ENCODE measurements around the gene PSAPL1. TPM values are rescaled to one million over a fixed set of nuclear protein-coding genes. Genes with fewer than 3 reads are reported as not detected.

PSAPL1 gene
- polyA plus RNA-seq, 2 donors, result 0.04 to 0.39 TPM

DNA sequence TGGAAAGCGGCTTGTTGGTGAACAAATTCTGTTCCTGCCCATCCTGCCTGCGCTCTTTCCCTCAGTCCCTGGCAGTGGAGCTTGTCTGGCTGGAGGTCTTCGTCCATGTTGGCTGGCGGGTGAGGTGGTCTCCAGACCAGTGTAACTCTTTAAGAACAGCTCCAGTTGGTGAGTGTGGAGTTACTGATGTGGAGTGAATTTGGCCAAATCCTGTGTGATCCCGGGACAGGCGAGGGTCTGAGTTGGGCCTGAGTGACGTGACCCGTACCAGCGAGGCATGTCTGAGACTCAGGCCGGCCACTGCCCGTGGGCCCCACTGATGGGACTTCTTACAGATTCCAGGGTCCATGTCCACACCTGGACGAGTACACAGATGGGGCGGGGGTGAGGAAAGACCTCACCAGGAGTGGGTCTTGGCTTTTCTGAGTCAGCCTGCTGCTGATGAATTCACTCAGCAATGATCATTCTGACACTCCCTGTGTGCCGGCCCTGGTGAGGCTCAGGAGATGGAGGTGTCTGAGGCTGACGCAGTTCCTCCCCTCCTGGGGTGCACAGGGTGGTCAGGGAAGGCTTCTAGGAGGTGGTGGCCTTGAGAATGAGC lies 45.5 kb downstream of the PSAPL1 start:
- no peaks in the 10 kb centered on the region for H3K36me3 ChIP-seq (ENCODE audit: control insufficient read depth in 2 of 2, insufficient read depth in 2 of 2, low read length in 1 of 2)
- no peaks in the 10 kb centered on the region for H3K27me3 ChIP-seq (ENCODE audit: control insufficient read depth in 1 of 2, insufficient read depth in 2 of 2, low read length in 2 of 2)
- no peaks in the 10 kb centered on the region for H3K4me1 ChIP-seq (ENCODE audit: control insufficient read depth in 2 of 2, insufficient read depth in 2 of 2, low read length in 1 of 2)
- no peak overlapping the region for H3K27ac ChIP-seq (ENCODE audit: low read depth in 2 of 2, low read length in 1 of 2)
- no peaks in the 10 kb centered on the region for H3K9me3 ChIP-seq (ENCODE audit: control insufficient read depth in 2 of 2, insufficient read depth in 1 of 2, low read depth in 1 of 2, low read length in 1 of 2)
- no peak overlapping the region for H3K4me3 ChIP-seq (ENCODE audit: low read depth in 1 of 2, low read length in 2 of 2)
- 91 to 92% methylated on average over 15 of the region's 15 CpGs for WGBS, 2 donors

- Histone ChIP-seq H3K27ac (ENCODE audit: low read depth in 2 of 2, low read length in 1 of 2) (no peak overlapping the region), H3K4me1 (ENCODE audit: control insufficient read depth in 2 of 2, insufficient read depth in 2 of 2, low read length in 1 of 2) (no peaks in the 10 kb centered on the region), H3K4me3 (ENCODE audit: low read depth in 1 of 2, low read length in 2 of 2) (no peak overlapping the region), H3K36me3 (ENCODE audit: control insufficient read depth in 2 of 2, insufficient read depth in 2 of 2, low read length in 1 of 2) (no peaks in the 10 kb centered on the region), H3K9me3 (ENCODE audit: control insufficient read depth in 2 of 2, insufficient read depth in 1 of 2, low read depth in 1 of 2, low read length in 1 of 2) (no peaks in the 10 kb centered on the region), H3K27me3 (ENCODE audit: control insufficient read depth in 1 of 2, insufficient read depth in 2 of 2, low read length in 2 of 2) (no peaks in the 10 kb centered on the region)
- 89 to 91% methylated on average over 13 of the region's 13 CpGs for WGBS, 2 donors
Measured at GRCh38 chr4:7388627-7389026, 46.1 kb downstream of the PSAPL1 start.

DNA sequence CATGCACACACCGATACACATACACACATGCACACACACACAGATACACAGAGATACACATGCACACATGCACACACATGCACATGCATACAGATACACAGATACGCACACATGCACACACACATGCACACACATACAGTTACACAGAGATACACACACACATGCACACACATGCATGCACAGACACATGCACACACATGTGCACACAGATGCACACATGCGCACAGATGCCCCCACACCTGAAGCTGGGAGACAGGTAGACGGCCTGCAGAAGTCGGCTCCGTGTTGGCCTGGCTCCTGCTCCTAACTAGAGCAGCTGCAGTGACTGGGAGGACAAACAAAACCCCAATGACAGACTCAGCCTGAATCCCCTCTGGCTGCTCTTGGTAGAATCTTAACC lies 46.8 kb downstream of the PSAPL1 start:
- no peaks in the 10 kb centered on the region for H3K27me3 ChIP-seq (ENCODE audit: control insufficient read depth in 1 of 2, insufficient read depth in 2 of 2, low read length in 2 of 2)
- H3K4me3 ChIP-seq (ENCODE audit: low read depth in 1 of 2, low read length in 2 of 2), result no peak overlapping the region
- H3K9me3 ChIP-seq (ENCODE audit: control insufficient read depth in 2 of 2, insufficient read depth in 1 of 2, low read depth in 1 of 2, low read length in 1 of 2), result no peaks in the 10 kb centered on the region
- 91 to 93% methylated on average over 6 of the region's 6 CpGs for WGBS, 2 donors
- no peak overlapping the region for H3K27ac ChIP-seq (ENCODE audit: low read depth in 2 of 2, low read length in 1 of 2)
- H3K36me3 ChIP-seq (ENCODE audit: control insufficient read depth in 2 of 2, insufficient read depth in 2 of 2, low read length in 1 of 2), result no peaks in the 10 kb centered on the region
- no peaks in the 10 kb centered on the region for H3K4me1 ChIP-seq (ENCODE audit: control insufficient read depth in 2 of 2, insufficient read depth in 2 of 2, low read length in 1 of 2)

DNA sequence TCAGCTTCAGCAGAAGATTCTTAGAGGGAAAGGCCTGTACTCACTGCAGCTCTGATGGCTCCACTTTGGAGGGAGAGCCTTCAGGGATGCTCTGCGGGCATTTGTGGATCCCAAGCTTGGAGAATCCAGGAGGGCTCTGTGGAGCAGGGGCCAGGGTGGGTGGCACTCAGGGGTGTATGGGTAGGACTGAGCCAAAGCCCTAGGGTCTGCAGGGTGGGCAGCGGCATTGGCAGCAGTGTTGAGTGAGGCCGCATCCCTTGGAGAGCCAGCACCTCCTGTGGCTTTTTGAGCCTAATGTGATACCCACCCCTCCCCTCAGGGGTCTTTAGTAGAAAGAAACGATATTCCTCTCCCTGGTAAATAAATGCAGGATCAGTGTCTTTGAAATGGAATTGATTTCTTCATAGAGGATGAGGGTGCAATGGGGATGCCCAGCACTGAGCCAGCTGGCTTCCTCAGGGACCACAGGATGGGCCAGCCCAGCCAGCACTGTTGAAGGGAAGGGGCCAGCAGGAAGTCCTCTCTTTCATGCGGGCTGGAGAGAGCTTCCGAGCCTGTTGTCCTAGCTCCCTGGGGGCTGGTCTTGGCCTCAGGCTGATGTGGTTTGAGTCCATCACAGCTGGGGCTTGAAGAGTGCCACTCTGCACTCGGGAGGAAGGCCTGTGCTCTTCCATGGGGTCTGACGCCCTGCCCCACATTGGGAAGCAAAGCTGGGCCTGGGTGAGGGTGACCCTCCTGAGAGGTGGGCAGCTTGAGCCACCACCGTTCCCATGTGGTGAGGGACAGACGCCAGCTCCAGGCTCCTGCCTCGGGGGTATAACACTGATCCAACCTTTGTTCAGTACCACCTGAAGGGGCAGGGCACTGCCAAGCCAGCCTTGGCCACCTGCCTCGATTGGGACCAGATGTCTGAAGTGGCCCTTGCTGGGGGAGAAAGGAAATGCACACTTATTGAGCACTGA lies 49.5 kb downstream of the PSAPL1 start:
- H3K27ac ChIP-seq (ENCODE audit: low read depth in 2 of 2, low read length in 1 of 2), result no peak overlapping the region
- WGBS, 2 donors, result 65 to 67% methylated on average over 12 of the region's 12 CpGs
- H3K4me3 ChIP-seq (ENCODE audit: low read depth in 1 of 2, low read length in 2 of 2), result no peak overlapping the region
- no peaks in the 10 kb centered on the region for H3K36me3 ChIP-seq (ENCODE audit: control insufficient read depth in 2 of 2, insufficient read depth in 2 of 2, low read length in 1 of 2)
- no peaks in the 10 kb centered on the region for H3K4me1 ChIP-seq (ENCODE audit: control insufficient read depth in 2 of 2, insufficient read depth in 2 of 2, low read length in 1 of 2)
- no peaks in the 10 kb centered on the region for H3K27me3 ChIP-seq (ENCODE audit: control insufficient read depth in 1 of 2, insufficient read depth in 2 of 2, low read length in 2 of 2)
- H3K9me3 ChIP-seq (ENCODE audit: control insufficient read depth in 2 of 2, insufficient read depth in 1 of 2, low read depth in 1 of 2, low read length in 1 of 2), result no peaks in the 10 kb centered on the region

DNA sequence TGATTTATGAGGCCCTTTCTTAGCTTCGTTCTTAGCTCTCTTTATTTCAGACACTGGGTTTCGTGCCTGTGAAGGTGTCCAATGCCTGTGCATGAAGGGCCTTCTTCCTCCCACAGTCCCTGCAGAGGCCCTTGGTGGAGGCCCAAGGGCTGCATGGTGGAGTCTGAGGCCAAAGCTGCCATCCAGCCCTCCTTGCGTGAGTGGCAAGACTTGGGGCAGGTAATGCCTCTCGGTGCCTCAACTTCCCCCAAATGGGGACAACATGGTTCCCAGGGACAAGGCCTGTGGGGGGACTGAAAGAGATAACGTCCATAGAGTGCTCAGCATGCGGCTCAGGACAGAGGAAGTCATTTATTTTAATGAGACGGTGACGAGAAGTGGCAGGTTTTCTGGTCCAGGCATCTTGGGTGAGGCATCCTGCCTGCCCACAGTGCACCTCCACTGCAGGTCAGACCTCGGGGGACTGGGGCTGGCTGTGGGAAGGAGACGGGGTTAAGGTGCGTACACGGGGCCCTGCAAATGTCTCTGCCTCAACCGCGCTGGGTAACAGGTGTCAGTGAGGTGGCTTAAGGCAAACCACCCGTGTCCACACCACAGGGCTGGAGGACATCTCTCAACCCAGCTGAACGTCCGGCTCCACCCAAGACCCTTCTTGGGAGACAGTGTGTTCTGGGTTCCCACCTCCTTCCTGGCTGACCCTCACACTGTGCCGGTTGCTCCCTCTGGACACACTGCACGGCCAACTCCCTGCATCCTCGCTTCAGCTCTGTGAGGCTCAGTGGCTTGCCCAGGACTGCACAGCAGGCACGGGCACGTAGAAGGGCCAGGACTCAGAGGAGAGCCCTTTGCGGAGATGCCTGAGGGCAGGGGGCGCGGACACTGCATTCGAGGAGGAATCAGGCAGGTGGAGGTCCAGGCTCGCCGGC lies 50.5 kb downstream of the PSAPL1 start:
- H3K9me3 ChIP-seq (ENCODE audit: control insufficient read depth in 2 of 2, insufficient read depth in 1 of 2, low read depth in 1 of 2, low read length in 1 of 2), result no peaks in the 10 kb centered on the region
- 74 to 75% methylated on average over 28 of the region's 28 CpGs for WGBS, 2 donors
- no peak overlapping the region for H3K27ac ChIP-seq (ENCODE audit: low read depth in 2 of 2, low read length in 1 of 2)
- peaks cover 0 to 3% of the 10 kb centered on the region in 2 donors for H3K4me1 ChIP-seq (ENCODE audit: control insufficient read depth in 2 of 2, insufficient read depth in 2 of 2, low read length in 1 of 2)
- no peaks in the 10 kb centered on the region for H3K27me3 ChIP-seq (ENCODE audit: control insufficient read depth in 1 of 2, insufficient read depth in 2 of 2, low read length in 2 of 2)
- no peaks in the 10 kb centered on the region for H3K36me3 ChIP-seq (ENCODE audit: control insufficient read depth in 2 of 2, insufficient read depth in 2 of 2, low read length in 1 of 2)
- H3K4me3 ChIP-seq (ENCODE audit: low read depth in 1 of 2, low read length in 2 of 2), result no peak overlapping the region

DNA sequence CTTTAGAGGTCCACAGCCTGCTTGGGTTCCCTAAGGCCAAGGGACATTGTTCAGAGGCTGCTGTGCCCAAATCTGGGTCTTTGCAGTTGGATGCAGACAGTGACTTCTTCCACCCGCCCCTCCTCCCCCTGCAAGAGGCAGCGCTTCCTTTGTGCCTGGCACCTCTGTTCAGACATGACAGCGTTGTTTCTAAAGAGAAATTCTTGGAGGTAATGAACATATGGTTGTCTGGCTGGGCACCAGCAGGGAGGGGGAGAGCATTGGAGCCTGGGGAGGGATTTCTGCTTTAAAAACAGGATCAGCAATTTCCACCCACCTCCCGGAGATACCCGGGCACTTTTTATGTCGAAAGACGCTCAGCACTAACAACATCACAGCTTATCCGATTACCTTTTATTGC lies 51.5 kb downstream of the PSAPL1 start:
- H3K9me3 ChIP-seq (ENCODE audit: control insufficient read depth in 2 of 2, insufficient read depth in 1 of 2, low read depth in 1 of 2, low read length in 1 of 2), result no peaks in the 10 kb centered on the region
- H3K27me3 ChIP-seq (ENCODE audit: control insufficient read depth in 1 of 2, insufficient read depth in 2 of 2, low read length in 2 of 2), result no peaks in the 10 kb centered on the region
- no peak overlapping the region for H3K27ac ChIP-seq (ENCODE audit: low read depth in 2 of 2, low read length in 1 of 2)
- H3K36me3 ChIP-seq (ENCODE audit: control insufficient read depth in 2 of 2, insufficient read depth in 2 of 2, low read length in 1 of 2), result no peaks in the 10 kb centered on the region
- H3K4me1 ChIP-seq (ENCODE audit: control insufficient read depth in 2 of 2, insufficient read depth in 2 of 2, low read length in 1 of 2), result peaks cover 0 to 3% of the 10 kb centered on the region in 2 donors
- 59 to 64% methylated on average over 8 of the region's 8 CpGs for WGBS, 2 donors
- no peak overlapping the region for H3K4me3 ChIP-seq (ENCODE audit: low read depth in 1 of 2, low read length in 2 of 2)

GRCh38 chr4:7382634-7383014 lies 52.1 kb downstream of the PSAPL1 start:
- H3K4me3 ChIP-seq (ENCODE audit: low read depth in 1 of 2, low read length in 2 of 2), result no peak overlapping the region
- peaks cover 0 to 3% of the 10 kb centered on the region in 2 donors for H3K4me1 ChIP-seq (ENCODE audit: control insufficient read depth in 2 of 2, insufficient read depth in 2 of 2, low read length in 1 of 2)
- H3K27ac ChIP-seq (ENCODE audit: low read depth in 2 of 2, low read length in 1 of 2), result no peak overlapping the region
- H3K36me3 ChIP-seq (ENCODE audit: control insufficient read depth in 2 of 2, insufficient read depth in 2 of 2, low read length in 1 of 2), result no peaks in the 10 kb centered on the region
- H3K27me3 ChIP-seq (ENCODE audit: control insufficient read depth in 1 of 2, insufficient read depth in 2 of 2, low read length in 2 of 2), result no peaks in the 10 kb centered on the region
- 69 to 79% methylated on average over 7 to 8 of the region's 8 CpGs for WGBS, 2 donors
- H3K9me3 ChIP-seq (ENCODE audit: control insufficient read depth in 2 of 2, insufficient read depth in 1 of 2, low read depth in 1 of 2, low read length in 1 of 2), result no peaks in the 10 kb centered on the region

DNA sequence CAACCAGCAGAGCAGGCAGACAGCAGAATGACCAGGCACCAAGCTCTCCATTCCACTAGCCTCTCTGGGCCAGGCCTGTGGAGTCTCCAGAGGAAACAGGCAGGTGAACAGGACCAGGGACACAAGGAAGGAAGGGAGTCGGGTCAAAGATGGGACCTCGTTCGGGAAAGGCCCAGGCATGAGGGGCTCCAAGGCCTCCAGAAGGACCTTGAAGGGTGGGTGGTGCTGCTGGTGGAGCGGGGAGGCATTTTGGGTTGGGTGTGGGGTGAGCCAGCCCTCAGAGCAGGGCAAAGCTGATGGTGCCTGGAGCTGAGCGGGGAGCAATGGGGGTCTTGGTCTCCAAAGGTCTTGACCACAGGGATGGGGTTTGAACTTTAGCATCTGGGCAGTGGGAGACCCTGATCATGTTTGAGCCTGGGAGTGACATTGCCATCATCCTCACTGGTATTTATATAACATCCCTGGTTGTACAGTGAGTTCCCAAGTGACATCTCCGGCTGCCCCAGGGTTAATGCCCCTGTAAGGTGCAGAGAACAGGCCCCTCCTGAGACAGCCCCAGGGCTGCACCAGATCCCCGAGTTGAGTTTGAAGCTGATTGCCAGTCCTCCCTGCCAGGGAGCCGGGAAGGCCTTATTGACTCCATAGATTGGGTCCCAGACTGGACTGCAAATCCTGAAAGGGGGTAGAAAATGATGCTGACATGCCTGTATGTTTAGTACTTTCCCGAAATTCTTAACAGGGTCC lies 52.7 kb downstream of the PSAPL1 start:
- Histone ChIP-seq H3K4me3 (ENCODE audit: low read depth in 1 of 2, low read length in 2 of 2) (no peak overlapping the region), H3K36me3 (ENCODE audit: control insufficient read depth in 2 of 2, insufficient read depth in 2 of 2, low read length in 1 of 2) (no peaks in the 10 kb centered on the region), H3K27ac (ENCODE audit: low read depth in 2 of 2, low read length in 1 of 2) (no peak overlapping the region), H3K4me1 (ENCODE audit: control insufficient read depth in 2 of 2, insufficient read depth in 2 of 2, low read length in 1 of 2) (peaks cover 0 to 3% of the 10 kb centered on the region in 2 donors), H3K27me3 (ENCODE audit: control insufficient read depth in 1 of 2, insufficient read depth in 2 of 2, low read length in 2 of 2) (no peaks in the 10 kb centered on the region), H3K9me3 (ENCODE audit: control insufficient read depth in 2 of 2, insufficient read depth in 1 of 2, low read depth in 1 of 2, low read length in 1 of 2) (no peaks in the 10 kb centered on the region)
- WGBS, 2 donors, result 83 to 86% methylated on average over 9 of the region's 9 CpGs
